ENCODE measurements around the gene SDSL.

The SDSL gene

GRCh38 chr12:113424456-113424855 lies 2.3 kb downstream of the SDSL start:
- TF ChIP-seq TAF1 (IDR thresholded peaks at IDR 0.05; ENCODE audit: borderline replicate concordance, insufficient read depth, low read length) (no peak), REST (IDR thresholded peaks at IDR 0.05; ENCODE audit: insufficient read depth in 1 of 2, low read depth in 2 of 2, low read length in 2 of 2) (no peak), POLR2AphosphoS5 (IDR thresholded peaks at IDR 0.05; ENCODE audit: low read depth, low read length) (no peak), SIN3A (IDR thresholded peaks at IDR 0.05; ENCODE audit: borderline replicate concordance, insufficient read depth, low read length) (no peak), FOXP2 (optimal IDR thresholded peaks at IDR 0.05; ENCODE audit: borderline replicate concordance, extremely low read depth, extremely low read length, insufficient read depth) (no peak)

GRCh38 chr12:113424915-113425823 lies 3.0 kb downstream of the SDSL start:
- TF ChIP-seq FOXP2 (optimal IDR thresholded peaks at IDR 0.05; ENCODE audit: borderline replicate concordance, extremely low read depth, extremely low read length, insufficient read depth): no peak
- TF ChIP-seq REST (IDR thresholded peaks at IDR 0.05; ENCODE audit: insufficient read depth in 1 of 2, low read depth in 2 of 2, low read length in 2 of 2): 0 out of 4 replicates have a peak, but pooled peaks of 1 of the 2 experiments have one; percentile 17

GRCh38 chr12:113425960-113426453 lies 3.8 kb downstream of the SDSL start:
- no peak for TF ChIP-seq REST (IDR thresholded peaks at IDR 0.05; ENCODE audit: insufficient read depth in 1 of 2, low read depth in 2 of 2, low read length in 2 of 2)
- no peak for TF ChIP-seq FOXP2 (optimal IDR thresholded peaks at IDR 0.05; ENCODE audit: borderline replicate concordance, extremely low read depth, extremely low read length, insufficient read depth)
- no peak for TF ChIP-seq SIN3A (IDR thresholded peaks at IDR 0.05; ENCODE audit: borderline replicate concordance, insufficient read depth, low read length)
- no peak for TF ChIP-seq TAF1 (IDR thresholded peaks at IDR 0.05; ENCODE audit: borderline replicate concordance, insufficient read depth, low read length)
- no peak for TF ChIP-seq POLR2AphosphoS5 (IDR thresholded peaks at IDR 0.05; ENCODE audit: low read depth, low read length)

GRCh38 chr12:113427882-113428281 lies 5.7 kb downstream of the SDSL start:
- no peak for TF ChIP-seq REST (IDR thresholded peaks at IDR 0.05; ENCODE audit: insufficient read depth in 1 of 2, low read depth in 2 of 2, low read length in 2 of 2)
- TF ChIP-seq SIN3A (IDR thresholded peaks at IDR 0.05; ENCODE audit: borderline replicate concordance, insufficient read depth, low read length): no peak
- no peak for TF ChIP-seq FOXP2 (optimal IDR thresholded peaks at IDR 0.05; ENCODE audit: borderline replicate concordance, extremely low read depth, extremely low read length, insufficient read depth)
- TF ChIP-seq POLR2AphosphoS5 (IDR thresholded peaks at IDR 0.05; ENCODE audit: low read depth, low read length): no peak
- TF ChIP-seq TAF1 (IDR thresholded peaks at IDR 0.05; ENCODE audit: borderline replicate concordance, insufficient read depth, low read length): no peak
